C4-2B (cell line): ENCODE measurements around the gene BUD31.

Experiments used
- CTCF ChIP-seq: fragments of 450-650 bp; conservative IDR thresholded peaks from 2 replicates; pipeline ENCODE4 v1.5.1; 2017; ENCODE audit warnings: mild to moderate bottlenecking
- ZFX ChIP-seq: fragments of 450-650 bp; IDR thresholded peaks from 2 replicates; pipeline ENCODE4 v1.6.1; 2017

- TF ChIP-seq CTCF (no peak), ZFX (no peak)
These were observed 28.5 kb upstream of the BUD31 start for GRCh38 chr7:99380032-99380822.
